ENCODE measurements around the gene PDIA4.

The PDIA4 gene

DNA sequence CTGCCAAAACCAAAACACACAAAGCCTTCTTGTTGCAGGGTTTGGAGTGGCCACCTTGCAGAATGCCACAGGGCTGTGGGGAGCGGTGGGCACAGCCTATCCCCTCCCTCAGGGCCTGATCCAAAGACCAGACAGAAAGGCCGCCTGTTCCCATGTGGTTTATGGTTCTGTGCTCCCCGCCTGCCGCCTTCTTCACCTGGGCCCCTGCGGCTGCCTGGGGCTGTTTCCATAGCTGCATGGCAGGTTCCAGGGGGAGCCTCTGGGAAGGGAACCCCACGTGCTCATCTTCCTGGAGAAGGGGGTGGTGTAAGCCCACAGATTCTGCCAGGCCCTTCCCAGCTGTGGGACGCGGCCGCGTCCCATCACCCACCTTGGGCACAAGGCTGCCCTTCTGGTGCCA is 73.5 kb downstream of the PDIA4 start:
- no peak overlapping the region for H3K4me3 ChIP-seq (ENCODE audit: low read length)
- TF ChIP-seq ZNF274 (IDR thresholded peaks at IDR 0.05; ENCODE audit: low read depth, low read length) = no peak

DNA sequence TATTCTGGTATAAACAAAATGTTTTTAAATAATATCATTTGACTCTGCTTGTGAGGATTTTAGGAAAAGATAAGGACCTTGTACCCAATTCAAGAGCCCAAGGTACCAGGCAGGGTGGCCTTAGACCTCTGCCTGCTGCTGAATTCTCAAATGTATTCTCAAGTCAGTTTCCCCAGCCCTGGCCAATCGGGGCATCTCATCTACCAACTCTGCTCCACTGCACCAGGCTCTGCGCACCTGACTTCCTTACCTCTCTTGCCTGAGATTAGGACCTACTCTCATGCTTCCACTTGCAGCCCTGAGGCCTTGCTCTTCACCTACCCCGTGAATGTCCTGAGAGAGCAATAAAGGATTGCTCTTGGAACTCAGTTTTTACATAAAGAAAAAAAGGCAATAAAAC is 74.6 kb downstream of the PDIA4 start:
- no peak overlapping the region for H3K4me3 ChIP-seq (ENCODE audit: low read length)
- no peak for TF ChIP-seq ZNF274 (IDR thresholded peaks at IDR 0.05; ENCODE audit: low read depth, low read length)

Data from GM08714 (cell line).